Muscle layer of duodenum (tissue), 2 donors: ENCODE data around the gene LHFPL2.
"Not testable (repeated sequence)": the region's sequence is repeated elsewhere in the genome, so short reads cannot be mapped to it uniquely, and the experiment has no call there.

ENCODE experiments used
- H3K27ac ChIP-seq: one replicate; pipeline ENCODE4 v1.7.0; 2013; ENCODE audit warnings: mild to moderate bottlenecking, low read length
- H3K27me3 ChIP-seq: one replicate; pipeline ENCODE4 v1.7.0; 2013; ENCODE audit warnings: low read depth, mild to moderate bottlenecking, control low read depth, low read length
- H3K36me3 ChIP-seq, 2 donors: one replicate each; pipeline ENCODE4 v1.7.0; 2013; ENCODE audit warnings: low read length in 2 of 2, control low read depth in 1 of 2, mild to moderate bottlenecking in 1 of 2; ENCODE audit not compliant: insufficient read depth in 2 of 2, control insufficient read depth in 1 of 2
- H3K4me1 ChIP-seq, 2 donors: one replicate each; pipeline ENCODE4 v1.7.0; 2013; ENCODE audit warnings: low read length in 2 of 2, mild to moderate bottlenecking in 2 of 2, control low read depth in 1 of 2, moderate library complexity in 1 of 2; ENCODE audit not compliant: insufficient read depth in 2 of 2, control insufficient read depth in 1 of 2
- H3K4me3 ChIP-seq, 2 donors: one replicate each; pipeline ENCODE4 v1.7.0; 2013; ENCODE audit warnings: low read length in 2 of 2, low read depth in 1 of 2, mild to moderate bottlenecking in 1 of 2
- H3K9me3 ChIP-seq, 2 donors: one replicate each; pipeline ENCODE4 v1.7.0; 2013; ENCODE audit warnings: low read length in 2 of 2, control low read depth in 1 of 2, mild to moderate bottlenecking in 1 of 2; ENCODE audit not compliant: control insufficient read depth in 1 of 2
- donor health status: healthy.

The LHFPL2 gene, protein sequence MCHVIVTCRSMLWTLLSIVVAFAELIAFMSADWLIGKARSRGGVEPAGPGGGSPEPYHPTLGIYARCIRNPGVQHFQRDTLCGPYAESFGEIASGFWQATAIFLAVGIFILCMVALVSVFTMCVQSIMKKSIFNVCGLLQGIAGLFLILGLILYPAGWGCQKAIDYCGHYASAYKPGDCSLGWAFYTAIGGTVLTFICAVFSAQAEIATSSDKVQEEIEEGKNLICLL

DNA sequence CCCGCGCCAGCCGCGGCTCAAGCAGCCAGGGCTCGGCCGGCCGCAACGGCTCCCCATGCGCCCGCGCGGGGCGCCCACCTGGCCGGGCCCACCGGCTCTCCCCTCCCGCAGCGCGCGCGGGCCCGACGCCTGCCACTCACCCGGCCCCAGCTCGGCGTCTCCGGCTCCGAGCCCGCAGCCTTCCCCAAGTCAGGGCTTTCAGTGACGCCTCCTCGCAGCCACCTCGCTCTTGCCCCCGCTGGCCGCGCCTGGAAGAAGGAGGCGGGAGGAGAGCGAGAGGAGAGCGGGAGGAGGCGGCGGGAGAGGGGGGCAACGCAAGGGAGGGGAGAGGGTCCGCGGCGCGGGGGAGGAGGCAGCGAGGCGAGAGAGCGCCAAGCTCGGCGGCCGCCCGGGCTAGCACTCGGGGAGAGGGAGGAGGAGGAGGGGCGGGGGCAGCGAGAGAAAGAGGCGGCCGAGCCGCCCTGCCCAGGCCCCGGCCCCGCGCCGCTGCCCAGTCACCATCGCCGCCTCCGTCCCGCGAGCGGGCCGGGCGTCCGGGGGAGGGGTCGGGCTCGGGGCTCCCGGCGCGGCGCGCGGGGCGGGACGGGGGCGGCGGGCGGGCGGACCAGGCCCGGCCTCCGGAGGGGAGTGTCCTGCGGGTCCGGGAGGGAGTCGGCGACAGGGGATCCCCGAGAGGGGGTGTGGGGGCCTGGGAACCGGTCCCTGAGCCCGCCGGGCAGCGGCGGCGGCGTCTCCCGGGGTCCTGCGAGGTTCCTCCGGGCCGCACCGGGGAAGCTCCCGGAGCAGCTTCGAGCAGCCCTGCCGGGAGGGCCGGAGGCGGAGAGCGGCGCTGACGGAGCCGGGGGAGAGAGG, at the start of gene LHFPL2:
LHFPL2 (minus strand) TSS at position 414 of the 852 bp plus-strand sequence. CDS start 138,559 bp downstream, outside the sequence.
- Histone ChIP-seq H3K4me1 (peaks cover 4 to 25% of the 10 kb centered on the region in 2 donors), H3K27ac (peak within 1 kb of the TSS; percentile 70), H3K36me3 (peaks cover 0 to 5% of the 10 kb centered on the region in 2 donors), H3K4me3 (peak within 1 kb of the TSS; percentile 77 to 95), H3K9me3 (no peaks in the 10 kb centered on the region), H3K27me3 (no peaks in the 10 kb centered on the region)

DNA sequence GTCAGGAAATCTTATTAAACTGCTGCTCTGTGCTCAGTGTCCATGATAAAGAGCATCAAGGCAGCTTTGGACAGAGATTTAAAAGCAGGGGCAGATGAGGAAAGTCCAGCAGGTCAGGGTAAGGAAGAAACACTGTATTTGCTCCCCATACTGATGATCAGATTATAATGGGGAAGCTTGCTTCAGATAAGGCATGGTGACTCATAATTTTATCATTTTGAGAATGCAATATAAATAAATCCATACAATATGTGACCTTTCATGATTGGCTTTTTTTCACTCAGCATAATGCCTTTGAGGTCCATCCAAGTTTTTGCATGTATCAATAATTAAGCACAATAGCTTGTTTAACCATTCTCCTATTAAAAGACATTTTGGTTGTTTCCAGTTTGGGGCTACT, 48.1 kb upstream of the LHFPL2 start:
- no peaks in the 10 kb centered on the region for H3K36me3 ChIP-seq
- H3K27ac ChIP-seq = no peak overlapping the region
- no peak overlapping the region for H3K4me3 ChIP-seq
- H3K27me3 ChIP-seq = no peaks in the 10 kb centered on the region
- peaks cover 0 to 6% of the 10 kb centered on the region in 2 donors for H3K4me1 ChIP-seq
- H3K9me3 ChIP-seq = no peaks in the 10 kb centered on the region

DNA sequence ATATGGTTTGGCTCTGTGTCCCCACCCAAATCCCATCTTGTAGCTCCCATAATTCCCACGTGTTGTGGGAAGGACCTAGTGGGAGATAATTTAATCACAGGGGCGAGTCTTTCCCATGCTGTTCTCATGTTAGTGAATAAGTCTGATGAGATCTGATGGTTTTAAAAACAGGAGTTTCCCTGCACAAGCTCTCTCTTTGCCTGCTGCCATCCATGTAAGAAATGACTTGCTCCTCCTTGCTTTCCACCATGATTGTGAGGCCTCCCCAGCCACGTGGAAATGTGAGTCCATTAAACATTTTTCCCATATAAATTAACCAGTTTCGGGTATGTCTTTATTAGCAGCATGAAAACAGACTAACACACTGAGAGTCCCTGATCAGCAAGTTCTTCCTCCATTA, 47.5 kb upstream of the LHFPL2 start:
- not testable (repeated sequence) for H3K27ac ChIP-seq, H3K9me3 ChIP-seq, H3K27me3 ChIP-seq, H3K4me3 ChIP-seq, H3K4me1 ChIP-seq, H3K36me3 ChIP-seq

DNA sequence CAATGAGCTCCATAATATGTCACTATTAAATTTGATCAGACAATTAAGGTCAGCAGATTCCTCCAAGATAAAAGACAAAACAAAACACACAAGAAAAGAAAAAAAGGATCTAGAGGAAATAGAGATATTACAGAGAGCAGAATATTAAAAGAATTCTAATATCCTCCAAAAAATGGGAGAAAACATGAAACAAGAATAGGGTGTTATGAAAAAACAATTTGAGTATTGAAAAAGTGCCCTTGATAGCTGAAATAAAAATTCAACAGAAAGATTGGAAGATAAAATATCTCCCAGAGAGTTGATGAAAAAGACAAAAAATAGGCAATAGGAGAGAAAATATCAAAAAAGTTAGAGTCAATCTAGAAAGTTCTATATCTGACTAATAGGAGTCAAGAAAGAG, 44.8 kb upstream of the LHFPL2 start:
- Histone ChIP-seq H3K9me3 (no peaks in the 10 kb centered on the region), H3K36me3 (no peaks in the 10 kb centered on the region), H3K4me3 (no peak overlapping the region), H3K4me1 (peaks cover 0 to 5% of the 10 kb centered on the region in 2 donors), H3K27me3 (no peaks in the 10 kb centered on the region), H3K27ac (no peak overlapping the region)

DNA sequence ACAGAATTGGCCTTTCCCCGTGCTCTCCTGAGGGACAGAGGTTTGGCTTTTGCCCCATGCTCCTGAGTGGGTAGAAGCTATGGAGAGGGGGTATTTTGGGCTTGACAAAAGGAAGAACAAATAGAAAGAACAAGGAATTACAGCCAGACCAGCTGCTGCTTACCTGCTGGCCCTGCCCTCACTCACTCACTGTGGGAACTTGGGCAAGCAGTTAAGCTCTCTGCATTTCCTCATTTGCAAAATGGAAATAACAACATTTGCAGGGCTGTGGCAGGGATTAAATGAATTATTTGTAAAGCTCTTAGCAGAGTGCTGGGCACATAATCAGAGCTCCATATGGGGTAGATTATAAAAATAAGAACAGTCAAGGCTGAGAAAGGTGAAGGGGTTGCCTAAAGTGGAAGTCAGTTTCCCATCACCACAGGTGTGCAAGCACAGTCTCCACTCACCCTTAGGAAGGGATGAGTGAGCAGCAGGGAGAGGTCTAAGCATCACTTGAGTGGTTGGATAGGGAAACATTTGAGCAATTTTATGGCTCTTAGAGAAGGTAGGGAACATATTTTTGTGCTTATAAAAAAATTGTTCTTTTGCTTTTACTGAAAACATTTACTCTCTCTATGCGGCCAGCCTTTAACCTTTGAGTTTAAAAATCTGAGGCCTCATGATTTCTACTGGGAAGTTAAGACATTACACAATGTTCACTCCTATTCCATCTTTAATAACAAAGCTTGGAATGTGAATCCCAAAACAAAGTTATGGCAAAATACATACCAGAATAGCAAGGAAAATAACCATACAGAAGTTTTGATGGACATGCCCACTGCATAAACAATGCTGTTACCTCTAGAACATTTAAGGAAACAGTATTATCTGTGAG, 42.8 kb upstream of the LHFPL2 start:
- no peak overlapping the region for H3K4me3 ChIP-seq
- H3K27me3 ChIP-seq = no peaks in the 10 kb centered on the region
- no peaks in the 10 kb centered on the region for H3K9me3 ChIP-seq
- H3K4me1 ChIP-seq = no peaks in the 10 kb centered on the region
- no peaks in the 10 kb centered on the region for H3K36me3 ChIP-seq
- no peak overlapping the region for H3K27ac ChIP-seq

DNA sequence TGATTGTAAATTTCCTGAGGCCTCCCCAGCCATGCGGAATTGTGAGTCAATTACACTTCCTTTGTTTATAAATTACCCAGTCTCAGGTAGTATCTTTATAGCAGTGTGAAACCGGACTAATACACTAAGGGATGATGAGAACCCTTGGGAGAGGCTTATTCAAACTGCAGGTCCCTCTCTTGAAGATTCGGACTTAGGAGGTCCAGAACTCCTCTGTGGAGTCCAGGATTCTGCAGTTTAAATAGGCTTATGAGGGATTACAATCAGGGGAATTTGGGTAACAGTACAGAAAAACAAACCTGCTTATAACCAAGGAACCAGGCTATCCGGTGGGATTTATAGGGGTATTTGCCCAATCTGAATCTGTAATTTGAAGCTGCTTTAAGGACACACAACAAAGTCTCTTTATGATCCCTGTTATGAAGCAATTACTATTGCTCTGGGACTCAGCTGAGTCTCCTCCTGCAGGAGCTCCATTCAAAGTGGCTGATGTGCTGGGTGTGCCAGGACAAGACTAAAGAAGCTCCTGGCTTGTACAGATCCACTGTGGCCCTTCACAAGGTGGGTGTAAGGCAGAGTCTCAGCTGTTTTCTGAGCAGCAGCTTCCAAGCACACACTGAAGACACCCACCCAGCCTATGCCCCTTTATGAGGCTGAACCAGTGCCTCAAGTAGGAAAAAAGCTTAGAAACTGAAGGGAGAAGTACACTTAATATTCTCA, 41.8 kb upstream of the LHFPL2 start:
- Histone ChIP-seq H3K4me1 (no peaks in the 10 kb centered on the region), H3K27me3 (no peaks in the 10 kb centered on the region), H3K4me3 (no peak overlapping the region), H3K9me3 (no peaks in the 10 kb centered on the region), H3K27ac (no peak overlapping the region), H3K36me3 (no peaks in the 10 kb centered on the region)

DNA sequence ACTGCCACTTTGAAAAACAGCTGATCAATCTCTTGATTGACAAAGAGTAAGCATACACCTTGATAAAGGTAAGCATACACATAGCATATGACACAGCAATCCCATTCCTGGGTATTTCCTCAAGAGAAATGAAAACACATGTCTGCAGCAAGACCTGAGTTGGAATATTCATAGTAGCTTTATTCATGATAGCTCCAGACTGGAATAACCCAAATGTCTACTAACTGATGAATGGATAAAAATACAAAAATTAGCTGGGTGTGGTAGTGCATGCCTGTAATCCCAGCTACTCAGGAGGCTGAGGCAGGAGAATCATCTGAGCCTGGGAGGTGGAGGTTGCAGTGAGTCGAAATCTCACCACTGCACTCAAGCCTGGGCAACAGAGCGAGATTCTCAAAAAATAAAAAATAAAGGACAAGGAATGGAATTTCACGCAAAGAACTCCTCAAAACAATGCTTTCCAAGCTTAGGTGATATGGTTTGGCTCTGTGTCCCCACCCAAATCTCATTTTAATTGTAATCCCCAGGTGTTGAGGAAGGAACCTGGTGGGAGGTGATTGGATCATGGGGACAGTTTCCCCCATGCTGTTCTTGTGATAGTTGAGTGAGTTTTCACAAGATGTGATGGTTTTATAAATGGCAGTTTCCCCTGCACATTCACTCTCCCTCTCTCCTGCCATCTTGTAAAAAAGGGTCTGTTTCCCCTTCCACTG, 41.1 kb upstream of the LHFPL2 start:
- H3K27ac ChIP-seq = no peak overlapping the region
- no peak overlapping the region for H3K4me3 ChIP-seq
- no peaks in the 10 kb centered on the region for H3K9me3 ChIP-seq
- H3K36me3 ChIP-seq = no peaks in the 10 kb centered on the region
- H3K27me3 ChIP-seq = no peaks in the 10 kb centered on the region
- H3K4me1 ChIP-seq = no peaks in the 10 kb centered on the region

DNA sequence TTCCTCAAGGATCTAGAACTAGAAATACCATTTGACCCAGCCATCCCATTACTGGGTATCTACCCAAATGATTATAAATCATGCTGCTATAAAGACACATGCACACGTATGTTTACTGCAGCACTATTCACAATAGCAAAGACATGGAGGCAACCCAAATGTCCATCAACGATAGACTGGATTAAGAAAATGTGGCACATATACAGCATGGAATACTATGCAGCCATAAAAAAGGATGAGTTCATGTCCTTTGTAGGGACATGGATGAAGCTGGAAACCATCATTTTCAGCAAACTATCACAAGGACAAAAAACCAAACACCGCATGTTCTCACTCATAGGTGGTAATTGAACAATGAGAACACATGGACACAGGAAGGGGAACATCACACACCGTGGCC, 38.9 kb upstream of the LHFPL2 start:
- H3K9me3 ChIP-seq = not testable (repeated sequence)

DNA sequence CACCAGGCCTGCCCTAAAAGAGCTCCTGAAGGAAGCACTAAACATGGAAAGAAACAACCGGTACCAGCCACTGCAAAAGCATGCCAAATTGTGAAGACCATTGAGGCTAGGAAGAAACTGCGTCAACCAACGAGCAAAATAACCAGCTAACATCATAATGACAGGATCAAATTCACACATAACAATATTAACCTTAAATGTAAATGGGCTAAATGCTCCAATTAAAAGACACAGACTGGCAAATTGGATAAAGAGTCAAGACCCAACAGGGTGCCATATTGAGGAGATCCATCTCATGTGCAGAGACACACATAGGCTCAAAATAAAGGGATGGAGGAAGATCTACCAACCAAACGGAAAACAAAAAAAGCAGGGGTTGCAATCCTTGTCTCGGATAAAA, 35.3 kb upstream of the LHFPL2 start:
- H3K27me3 ChIP-seq, H3K27ac ChIP-seq, H3K36me3 ChIP-seq, H3K9me3 ChIP-seq, H3K4me1 ChIP-seq, H3K4me3 ChIP-seq: not testable (repeated sequence)

More for the DNA sequence above, 38.9 kb upstream of the LHFPL2 start:
- not testable (repeated sequence) for H3K4me3 ChIP-seq, H3K36me3 ChIP-seq, H3K27me3 ChIP-seq, H3K27ac ChIP-seq, H3K4me1 ChIP-seq

DNA sequence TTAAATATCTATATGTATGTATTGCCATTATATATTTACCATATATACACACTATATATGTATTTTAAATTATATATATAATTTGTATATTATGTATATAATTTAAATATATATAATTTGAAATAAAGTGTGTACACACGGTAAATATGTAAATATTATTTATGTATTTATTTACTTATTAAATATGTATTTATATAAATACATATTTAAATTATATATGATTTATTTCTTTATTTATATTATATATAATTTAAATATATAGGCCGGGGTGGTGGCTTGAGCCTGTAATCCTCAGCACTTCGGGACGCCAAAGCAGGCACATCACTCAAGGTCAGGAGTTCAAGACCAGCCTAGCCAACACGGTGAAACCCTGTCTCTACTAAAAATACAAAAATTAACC, 31.3 kb upstream of the LHFPL2 start:
- Histone ChIP-seq H3K4me3 (no peak overlapping the region), H3K36me3 (peaks cover 0 to 4% of the 10 kb centered on the region in 2 donors), H3K27ac (no peak overlapping the region), H3K4me1 (no peaks in the 10 kb centered on the region), H3K27me3 (no peaks in the 10 kb centered on the region), H3K9me3 (no peaks in the 10 kb centered on the region)
